ENCODE measurements around the gene NAT9. TPM values are rescaled to one million over a fixed set of nuclear protein-coding genes. Genes with fewer than 3 reads are reported as not detected.

Gene NAT9
- total RNA-seq, 1 donor from 2014 or later: 48.9 TPM

GRCh38 chr17:74804683-74805082 is 28.5 kb upstream of the NAT9 start:
- no peaks in the 10 kb centered on the region for H3K27me3 Mint-ChIP-seq (ENCODE audit: low read depth)
- no peak overlapping the region for H3K27ac Mint-ChIP-seq (ENCODE audit: unreplicated experiment)
- TF ChIP-seq CTCF (IDR thresholded peaks at IDR 0.05): no peak
- no peak overlapping the region for H3K4me3 Mint-ChIP-seq (ENCODE audit: unreplicated experiment)
- H3K36me3 Mint-ChIP-seq (ENCODE audit: low read depth): peaks cover 24% of the 10 kb centered on the region
- no peaks in the 10 kb centered on the region for H3K9me3 Mint-ChIP-seq (ENCODE audit: low read depth)
- no peak for DNase-seq (ENCODE audit: low spot score)
- no peaks in the 10 kb centered on the region for H3K4me1 Mint-ChIP-seq (ENCODE audit: low read depth)

- Mint-ChIP-seq H3K27ac (ENCODE audit: unreplicated experiment) (no peak overlapping the region), H3K36me3 (ENCODE audit: low read depth) (peaks cover 26% of the 10 kb centered on the region), H3K4me1 (ENCODE audit: low read depth) (no peaks in the 10 kb centered on the region), H3K9me3 (ENCODE audit: low read depth) (no peaks in the 10 kb centered on the region), H3K27me3 (ENCODE audit: low read depth) (no peaks in the 10 kb centered on the region), H3K4me3 (ENCODE audit: unreplicated experiment) (no peak overlapping the region)
- no peak for TF ChIP-seq CTCF (IDR thresholded peaks at IDR 0.05)
- DNase-seq (ENCODE audit: low spot score): no peak
Measured at GRCh38 chr17:74803971-74804370, 27.8 kb upstream of the NAT9 start.

- DNase-seq (ENCODE audit: low spot score): no peak
- TF ChIP-seq CTCF (IDR thresholded peaks at IDR 0.05): no peak
- Mint-ChIP-seq H3K9me3 (ENCODE audit: low read depth) (no peaks in the 10 kb centered on the region), H3K4me3 (ENCODE audit: unreplicated experiment) (no peak overlapping the region), H3K4me1 (ENCODE audit: low read depth) (no peaks in the 10 kb centered on the region), H3K27ac (ENCODE audit: unreplicated experiment) (no peak overlapping the region), H3K36me3 (ENCODE audit: low read depth) (peaks cover 29% of the 10 kb centered on the region), H3K27me3 (ENCODE audit: low read depth) (no peaks in the 10 kb centered on the region)
Measured at GRCh38 chr17:74803388-74803930, 27.3 kb upstream of the NAT9 start.

- no peak for TF ChIP-seq CTCF (IDR thresholded peaks at IDR 0.05)
- no peaks in the 10 kb centered on the region for H3K27me3 Mint-ChIP-seq (ENCODE audit: low read depth)
- no peak overlapping the region for H3K27ac Mint-ChIP-seq (ENCODE audit: unreplicated experiment)
- H3K36me3 Mint-ChIP-seq (ENCODE audit: low read depth): peaks cover 28% of the 10 kb centered on the region
- no peak for DNase-seq (ENCODE audit: low spot score)
- no peaks in the 10 kb centered on the region for H3K4me1 Mint-ChIP-seq (ENCODE audit: low read depth)
- H3K4me3 Mint-ChIP-seq (ENCODE audit: unreplicated experiment): no peak overlapping the region
- H3K9me3 Mint-ChIP-seq (ENCODE audit: low read depth): no peaks in the 10 kb centered on the region
Measured at GRCh38 chr17:74801896-74802295, 25.8 kb upstream of the NAT9 start.

- Mint-ChIP-seq H3K9me3 (ENCODE audit: low read depth) (no peaks in the 10 kb centered on the region), H3K27ac (ENCODE audit: unreplicated experiment) (no peak overlapping the region), H3K4me1 (ENCODE audit: low read depth) (no peaks in the 10 kb centered on the region), H3K4me3 (ENCODE audit: unreplicated experiment) (no peak overlapping the region), H3K27me3 (ENCODE audit: low read depth) (no peaks in the 10 kb centered on the region), H3K36me3 (ENCODE audit: low read depth) (peaks cover 34% of the 10 kb centered on the region)
- no peak for DNase-seq (ENCODE audit: low spot score)
- no peak for TF ChIP-seq CTCF (IDR thresholded peaks at IDR 0.05)
Measured at GRCh38 chr17:74800531-74800930, 24.4 kb upstream of the NAT9 start.

Measured in chondrocyte (in vitro differentiated cells).